Fibroblast of mammary gland (primary cell): ENCODE results near the gene GAL.

ENCODE experiments used
- DNase-seq: peaks from one replicate; pipeline ENCODE4 v3.0.0-alpha.2; 2010; ENCODE audit warnings: low read depth
- H3K4me3 ChIP-seq: 2 replicates; pipeline ENCODE4 v1.5.1; 2011; ENCODE audit warnings: low read depth, mild to moderate bottlenecking, low read length, moderate library complexity; ENCODE audit not compliant: control insufficient read depth
- TF ChIP-seq, protein P1 (sequence below): conservative IDR thresholded peaks from 2 replicates; pipeline ENCODE4 v1.5.1; 2011; ENCODE audit warnings: low read depth, low read length, inconsistent platforms; ENCODE audit not compliant: control insufficient read depth, insufficient read depth

GAL gene

DNA sequence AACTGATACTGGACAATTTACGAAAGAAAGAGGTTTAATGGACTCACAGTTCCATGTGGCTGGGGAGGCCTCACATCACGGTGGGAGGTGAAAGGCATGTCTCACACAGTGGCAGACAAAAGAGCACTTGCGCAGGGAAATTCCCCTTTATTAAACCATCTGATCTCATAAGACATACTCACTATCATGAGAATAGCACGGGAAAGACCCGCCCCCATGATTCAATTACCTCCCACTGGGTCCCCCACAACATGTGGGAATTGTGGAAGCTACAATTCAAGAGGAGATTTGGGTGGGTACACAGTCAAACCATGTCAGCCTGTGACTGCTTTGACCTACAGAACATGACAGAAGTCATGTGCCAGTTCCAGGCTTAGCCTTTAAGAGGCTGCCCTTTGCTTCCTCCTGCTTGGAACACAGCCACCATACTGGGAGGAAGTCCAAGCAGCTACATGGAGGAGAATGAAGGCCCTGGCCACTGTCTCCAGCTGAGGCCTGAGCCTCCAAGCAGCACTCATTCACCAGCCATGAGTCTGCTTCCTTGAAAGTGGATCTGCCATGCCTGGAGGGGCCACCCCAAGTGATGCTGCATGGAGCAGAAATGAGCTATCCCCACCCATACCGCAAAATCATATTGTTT lies 10.9 kb upstream of the GAL start:
- peak; percentile 72 for DNase-seq
- H3K4me3 ChIP-seq = no peak overlapping the region
- TF ChIP-seq, protein P1, sequence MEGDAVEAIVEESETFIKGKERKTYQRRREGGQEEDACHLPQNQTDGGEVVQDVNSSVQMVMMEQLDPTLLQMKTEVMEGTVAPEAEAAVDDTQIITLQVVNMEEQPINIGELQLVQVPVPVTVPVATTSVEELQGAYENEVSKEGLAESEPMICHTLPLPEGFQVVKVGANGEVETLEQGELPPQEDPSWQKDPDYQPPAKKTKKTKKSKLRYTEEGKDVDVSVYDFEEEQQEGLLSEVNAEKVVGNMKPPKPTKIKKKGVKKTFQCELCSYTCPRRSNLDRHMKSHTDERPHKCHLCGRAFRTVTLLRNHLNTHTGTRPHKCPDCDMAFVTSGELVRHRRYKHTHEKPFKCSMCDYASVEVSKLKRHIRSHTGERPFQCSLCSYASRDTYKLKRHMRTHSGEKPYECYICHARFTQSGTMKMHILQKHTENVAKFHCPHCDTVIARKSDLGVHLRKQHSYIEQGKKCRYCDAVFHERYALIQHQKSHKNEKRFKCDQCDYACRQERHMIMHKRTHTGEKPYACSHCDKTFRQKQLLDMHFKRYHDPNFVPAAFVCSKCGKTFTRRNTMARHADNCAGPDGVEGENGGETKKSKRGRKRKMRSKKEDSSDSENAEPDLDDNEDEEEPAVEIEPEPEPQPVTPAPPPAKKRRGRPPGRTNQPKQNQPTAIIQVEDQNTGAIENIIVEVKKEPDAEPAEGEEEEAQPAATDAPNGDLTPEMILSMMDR = no peak

DNA sequence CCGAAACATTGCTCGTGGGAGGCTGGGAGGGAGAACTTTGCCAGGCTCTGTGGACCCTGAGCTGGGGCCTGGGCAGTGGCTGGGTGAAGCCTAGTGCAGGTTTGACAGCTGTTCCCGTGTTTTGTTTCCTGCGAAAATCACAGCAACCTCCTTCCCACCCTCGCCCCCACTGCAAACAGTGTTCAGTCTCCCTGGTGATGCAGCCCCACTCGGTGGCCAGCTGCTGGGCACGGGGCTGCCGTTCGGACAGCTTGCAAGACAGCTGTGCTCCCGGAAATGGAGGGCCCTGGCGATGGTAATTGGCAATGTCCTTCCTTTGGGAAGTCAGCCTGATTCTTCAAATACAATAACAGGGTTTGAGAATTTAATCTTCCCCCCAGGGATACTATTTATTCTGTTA lies 10.4 kb upstream of the GAL start:
- no peak for DNase-seq
- H3K4me3 ChIP-seq = no peak overlapping the region

DNA sequence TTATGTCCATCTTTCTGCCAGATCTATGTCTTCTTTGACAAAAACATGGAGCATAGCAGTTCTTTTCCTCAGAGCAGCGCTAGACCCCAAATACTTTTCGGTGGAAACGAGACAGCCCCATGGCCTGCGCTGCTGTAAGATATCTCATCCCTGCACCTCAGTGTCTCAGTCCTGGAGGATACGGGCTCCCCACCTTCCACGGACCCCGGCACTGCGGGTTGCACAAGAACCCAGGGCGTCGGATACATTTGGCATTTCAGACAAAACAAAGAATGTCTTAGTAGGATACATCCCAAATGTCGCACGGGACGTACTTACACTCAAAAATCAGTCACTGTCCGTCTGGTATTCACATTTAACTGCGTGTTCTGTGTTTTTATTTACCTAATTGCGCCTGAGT lies 9.9 kb upstream of the GAL start:
- TF ChIP-seq, protein P1 = no peak
- no peak overlapping the region for H3K4me3 ChIP-seq
- DNase-seq = no peak

More for the DNA sequence above, 10.4 kb upstream of the GAL start:
- TF ChIP-seq, protein P1 = no peak

DNA sequence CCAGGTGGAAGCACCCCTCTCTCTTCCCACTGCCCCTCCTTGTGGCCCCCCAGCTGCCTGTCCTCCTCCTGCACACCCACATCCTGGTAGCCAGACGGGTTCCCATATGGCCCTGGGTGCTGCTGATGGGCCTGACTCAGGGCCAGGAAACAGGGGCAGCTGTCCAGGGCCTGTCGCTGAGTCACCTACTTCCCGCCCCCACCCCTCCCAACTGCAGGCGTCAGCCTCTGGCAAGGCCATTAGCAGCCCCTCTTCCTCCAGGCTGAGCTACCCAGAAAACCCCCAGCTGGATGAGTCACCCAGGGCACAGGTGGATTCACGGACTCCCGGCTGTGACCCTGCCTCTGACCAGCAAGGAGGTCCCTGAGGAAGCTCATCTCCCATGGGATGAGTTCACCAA lies 6.9 kb upstream of the GAL start:
- TF ChIP-seq, protein P1 = no peak
- H3K4me3 ChIP-seq = no peak overlapping the region
- DNase-seq = peak; percentile 93

DNA sequence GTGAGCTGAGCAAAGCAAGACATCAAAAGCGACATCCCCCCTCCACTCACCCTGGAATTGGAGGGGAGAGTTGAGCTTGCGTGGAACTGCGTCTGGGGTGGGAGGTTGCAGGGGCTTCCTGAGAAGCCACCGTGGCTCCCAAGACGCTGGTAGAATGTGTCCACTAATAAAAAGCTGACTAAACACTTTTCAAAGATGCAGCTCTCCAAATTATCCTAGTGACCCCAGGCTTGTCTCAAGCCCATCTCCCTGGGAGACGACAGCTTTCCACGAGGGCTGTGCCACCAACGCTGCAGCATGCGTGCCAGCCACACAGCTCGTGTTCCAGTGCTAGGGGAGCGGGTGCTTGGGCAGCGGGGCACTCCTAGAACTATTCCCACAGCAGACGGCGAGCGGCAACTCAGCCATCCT lies 6.3 kb upstream of the GAL start:
- no peak for DNase-seq

DNA sequence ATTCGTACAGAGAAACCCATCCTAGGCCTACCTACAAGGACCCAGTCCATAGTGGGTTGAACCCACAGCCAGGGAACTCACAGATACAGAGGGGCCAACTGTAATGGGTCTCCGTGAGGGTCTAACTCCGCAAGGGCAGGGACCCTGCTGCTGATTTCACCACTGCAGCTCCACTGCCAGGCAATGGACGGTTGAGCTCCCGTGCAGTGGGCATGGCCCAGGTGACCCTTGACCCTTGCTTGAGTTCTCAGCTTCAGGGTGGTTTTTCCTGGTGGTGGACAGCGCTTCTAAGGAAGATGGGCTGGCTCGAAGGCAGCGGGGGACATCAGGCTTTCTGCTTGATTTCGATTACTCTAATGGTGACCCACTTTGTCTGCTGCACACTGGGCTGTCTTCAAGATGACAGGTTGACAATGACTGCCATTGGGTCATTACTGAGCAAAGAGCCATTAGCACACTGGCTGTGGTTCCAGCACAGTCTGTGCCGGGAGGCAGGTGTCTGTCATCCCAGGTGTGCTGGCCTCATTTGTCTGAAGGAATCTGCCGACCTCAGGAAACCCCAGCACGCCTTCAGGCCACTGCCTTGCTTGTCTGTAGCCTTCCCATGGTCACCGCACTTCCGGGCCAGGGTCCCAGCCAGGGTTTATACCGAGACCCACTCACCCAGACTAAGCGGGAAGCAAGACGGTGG lies 3.7 kb upstream of the GAL start:
- no peak overlapping the region for H3K4me3 ChIP-seq
- TF ChIP-seq, protein P1 = no peak
- no peak for DNase-seq

More for the DNA sequence above, 6.3 kb upstream of the GAL start:
- TF ChIP-seq, protein P1 = no peak
- no peak overlapping the region for H3K4me3 ChIP-seq
